Ectodermal cell (in vitro differentiated cells): Measurements from ENCODE around the gene VIL1.
A peak's percentile ranks its signal among the peaks of the same experiment; 100 is the strongest.

Experiments used
- H3K27ac ChIP-seq: 2 replicates; pipeline ENCODE4 v1.7.0; 2013; ENCODE audit warnings: mild to moderate bottlenecking, low read depth, low read length; ENCODE audit not compliant: insufficient read depth, poor library complexity, severe bottlenecking
- H3K27me3 ChIP-seq: 2 replicates; pipeline ENCODE4 v1.7.0; 2013; ENCODE audit warnings: mild to moderate bottlenecking, low read length; ENCODE audit not compliant: insufficient read depth, control insufficient read depth, poor library complexity, severe bottlenecking
- H3K36me3 ChIP-seq: one replicate; pipeline ENCODE4 v1.7.0; 2013; ENCODE audit warnings: low read length; ENCODE audit not compliant: control insufficient read depth, insufficient read depth
- H3K4me1 ChIP-seq: one replicate; pipeline ENCODE4 v1.7.0; 2013; ENCODE audit warnings: low read length; ENCODE audit not compliant: control insufficient read depth, insufficient read depth
- H3K4me3 ChIP-seq: 2 replicates; pipeline ENCODE4 v1.7.0; 2013; ENCODE audit warnings: low read depth, low read length, control low read depth; ENCODE audit not compliant: insufficient read depth
- H3K9me3 ChIP-seq: 2 replicates; pipeline ENCODE4 v1.7.0; 2013; ENCODE audit warnings: mild to moderate bottlenecking, low read length, moderate library complexity; ENCODE audit not compliant: control insufficient read depth
- WGBS, 2 experiments: methylation state at CpG; one replicate each; pipeline ENCODE4 v1.1.7; 2013; ENCODE audit warnings: missing lambda C conversion rate in 2 of 2; 5-methylcytosine and 5-hydroxymethylcytosine counted together

Gene VIL1

GRCh38 chr2:218384975-218385374, 33.9 kb upstream of the VIL1 start:
- no peak overlapping the region for H3K4me3 ChIP-seq
- peaks cover 16% of the 10 kb centered on the region for H3K27me3 ChIP-seq
- H3K27ac ChIP-seq: no peak overlapping the region
- H3K36me3 ChIP-seq: no peaks in the 10 kb centered on the region
- H3K9me3 ChIP-seq: no peaks in the 10 kb centered on the region
- 86 to 88% methylated on average over 8 to 9 of the region's 9 CpGs for WGBS, 2 experiments
- H3K4me1 ChIP-seq: no peaks in the 10 kb centered on the region

DNA sequence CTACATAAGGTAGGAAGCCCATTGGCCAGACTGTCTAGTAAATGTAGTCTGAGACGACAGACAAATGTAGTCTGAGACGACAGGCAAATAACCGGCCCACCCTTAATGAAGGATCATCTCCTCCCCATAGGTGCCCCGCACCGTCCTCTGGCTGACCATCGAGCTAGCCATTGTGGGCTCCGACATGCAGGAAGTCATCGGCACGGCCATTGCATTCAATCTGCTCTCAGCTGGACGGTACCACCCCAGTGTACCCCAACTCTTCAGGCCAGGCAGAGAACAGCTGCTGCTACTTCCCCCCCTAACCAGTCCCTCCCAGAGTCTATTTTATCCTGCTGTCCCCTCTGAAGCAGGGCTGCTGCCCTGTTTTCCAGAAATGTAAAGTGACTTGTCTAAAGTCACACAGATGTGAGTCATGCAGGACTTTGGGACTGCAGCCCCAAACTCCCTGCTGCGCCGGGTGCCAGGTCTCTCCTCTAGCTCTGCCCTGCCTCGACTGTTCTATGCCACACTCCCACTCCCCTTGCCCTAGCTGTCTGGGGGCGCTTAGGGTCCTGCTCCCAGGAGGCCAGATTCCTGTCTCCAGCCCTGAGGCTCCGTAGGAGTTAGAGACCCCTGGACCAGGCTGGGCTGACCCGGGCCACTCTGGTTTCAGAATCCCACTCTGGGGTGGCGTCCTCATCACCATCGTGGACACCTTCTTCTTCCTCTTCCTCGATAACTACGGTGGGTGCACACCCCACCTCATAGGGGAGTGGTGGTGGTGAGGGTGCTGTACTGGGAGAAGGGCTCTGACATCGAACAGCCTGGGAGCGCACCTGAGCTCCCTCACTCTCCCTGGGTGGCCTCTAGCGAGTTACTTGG, 32.2 kb upstream of the VIL1 start:
- no peak overlapping the region for H3K4me3 ChIP-seq
- H3K27ac ChIP-seq: no peak overlapping the region

GRCh38 chr2:218387369-218388194, 31.3 kb upstream of the VIL1 start:
- Histone ChIP-seq H3K27ac (no peak overlapping the region), H3K4me3 (peak overlapping the region; percentile 45), H3K36me3 (no peaks in the 10 kb centered on the region), H3K27me3 (peaks cover 16% of the 10 kb centered on the region), H3K9me3 (no peaks in the 10 kb centered on the region), H3K4me1 (no peaks in the 10 kb centered on the region)
- 15% methylated on average over 38 of the region's 38 CpGs for WGBS, 2 experiments

More for the DNA sequence above, 32.2 kb upstream of the VIL1 start:
- Histone ChIP-seq H3K27me3 (peaks cover 16% of the 10 kb centered on the region), H3K36me3 (no peaks in the 10 kb centered on the region), H3K9me3 (no peaks in the 10 kb centered on the region), H3K4me1 (no peaks in the 10 kb centered on the region)
- WGBS, 2 experiments: 79 to 83% methylated on average over 23 of the region's 23 CpGs

DNA sequence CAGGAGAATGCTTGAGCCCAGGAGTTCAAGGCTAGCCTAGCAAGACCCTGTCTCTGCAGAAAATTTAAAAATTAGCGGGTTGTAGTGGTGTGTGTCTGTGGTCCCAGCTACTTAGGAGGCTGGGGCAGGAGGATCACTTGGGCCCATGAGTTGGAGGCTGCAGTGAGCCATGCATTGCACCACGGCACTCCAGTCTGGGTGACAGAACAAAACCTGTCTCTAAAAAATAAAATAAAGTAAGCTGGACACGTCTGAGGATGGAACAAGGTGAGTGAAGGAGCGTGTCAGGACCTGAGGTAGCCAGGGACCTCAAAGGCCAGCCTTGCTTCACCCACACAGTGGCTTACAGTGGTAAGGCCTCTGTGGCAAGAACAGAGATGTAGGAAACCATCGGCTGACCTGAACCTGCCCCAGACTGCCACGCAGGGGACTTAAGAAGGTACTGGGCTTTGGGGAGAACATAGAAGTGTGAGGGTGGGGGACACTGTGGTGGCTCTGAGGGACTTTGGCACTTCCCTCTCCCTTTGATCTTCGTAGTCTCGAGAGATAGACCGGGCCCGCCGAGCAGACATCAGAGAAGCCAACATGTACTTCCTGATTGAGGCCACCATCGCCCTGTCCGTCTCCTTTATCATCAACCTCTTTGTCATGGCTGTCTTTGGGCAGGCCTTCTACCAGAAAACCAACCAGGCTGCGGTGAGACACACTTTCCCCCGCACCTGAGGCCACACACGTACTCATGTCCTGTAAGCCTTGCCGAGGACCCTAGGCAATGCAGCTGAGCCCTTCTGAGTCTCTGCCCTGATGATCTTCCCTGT, 29.4 kb upstream of the VIL1 start:
- H3K27ac ChIP-seq: no peak overlapping the region
- no peak overlapping the region for H3K4me3 ChIP-seq
- no peaks in the 10 kb centered on the region for H3K9me3 ChIP-seq
- 92 to 95% methylated on average over 17 of the region's 17 CpGs for WGBS, 2 experiments
- peaks cover 16% of the 10 kb centered on the region for H3K27me3 ChIP-seq
- no peaks in the 10 kb centered on the region for H3K4me1 ChIP-seq
- H3K36me3 ChIP-seq: no peaks in the 10 kb centered on the region

GRCh38 chr2:218391202-218391601, 27.7 kb upstream of the VIL1 start:
- no peaks in the 10 kb centered on the region for H3K9me3 ChIP-seq
- H3K27ac ChIP-seq: no peak overlapping the region
- no peaks in the 10 kb centered on the region for H3K4me1 ChIP-seq
- no peak overlapping the region for H3K4me3 ChIP-seq
- H3K27me3 ChIP-seq: peaks cover 16% of the 10 kb centered on the region
- WGBS, 2 experiments: 94 to 95% methylated on average over 23 of the region's 23 CpGs
- no peaks in the 10 kb centered on the region for H3K36me3 ChIP-seq

- WGBS, 2 experiments: 91 to 92% methylated on average over 5 of the region's 5 CpGs
- Histone ChIP-seq H3K4me3 (no peak overlapping the region), H3K27me3 (peaks cover 21% of the 10 kb centered on the region), H3K27ac (no peak overlapping the region), H3K4me1 (peaks cover 10% of the 10 kb centered on the region), H3K9me3 (no peaks in the 10 kb centered on the region), H3K36me3 (no peaks in the 10 kb centered on the region)
Measured at GRCh38 chr2:218392459-218392858, 26.5 kb upstream of the VIL1 start.

DNA sequence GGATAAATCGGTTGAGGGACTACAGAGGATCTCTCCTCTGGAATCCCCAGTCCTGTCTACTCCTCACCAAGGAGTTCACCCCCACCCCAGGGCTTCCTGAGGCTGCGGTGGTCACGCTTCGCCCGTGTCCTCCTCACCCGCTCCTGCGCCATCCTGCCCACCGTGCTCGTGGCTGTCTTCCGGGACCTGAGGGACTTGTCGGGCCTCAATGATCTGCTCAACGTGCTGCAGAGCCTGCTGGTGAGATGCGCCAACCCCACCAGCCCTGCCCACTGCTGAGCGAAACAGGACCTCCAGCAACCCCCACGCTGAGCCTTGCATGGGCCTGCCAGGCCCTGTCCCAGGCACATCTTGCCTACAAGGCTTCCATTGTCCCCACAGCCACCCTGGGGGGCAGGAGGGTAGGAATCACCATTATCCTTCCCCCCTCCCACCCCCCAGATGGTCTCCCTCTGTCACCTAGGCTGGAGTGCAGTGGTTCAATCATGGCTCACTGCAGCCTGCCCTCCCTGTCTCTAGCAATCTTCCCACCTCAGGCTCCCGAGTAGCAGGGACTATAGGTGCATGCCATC, 25.9 kb upstream of the VIL1 start:
- no peaks in the 10 kb centered on the region for H3K36me3 ChIP-seq
- H3K27ac ChIP-seq: no peak overlapping the region
- peaks cover 15% of the 10 kb centered on the region for H3K4me1 ChIP-seq
- 80 to 81% methylated on average over 16 of the region's 16 CpGs for WGBS, 2 experiments
- no peak overlapping the region for H3K4me3 ChIP-seq
- peaks cover 21% of the 10 kb centered on the region for H3K27me3 ChIP-seq
- no peaks in the 10 kb centered on the region for H3K9me3 ChIP-seq

DNA sequence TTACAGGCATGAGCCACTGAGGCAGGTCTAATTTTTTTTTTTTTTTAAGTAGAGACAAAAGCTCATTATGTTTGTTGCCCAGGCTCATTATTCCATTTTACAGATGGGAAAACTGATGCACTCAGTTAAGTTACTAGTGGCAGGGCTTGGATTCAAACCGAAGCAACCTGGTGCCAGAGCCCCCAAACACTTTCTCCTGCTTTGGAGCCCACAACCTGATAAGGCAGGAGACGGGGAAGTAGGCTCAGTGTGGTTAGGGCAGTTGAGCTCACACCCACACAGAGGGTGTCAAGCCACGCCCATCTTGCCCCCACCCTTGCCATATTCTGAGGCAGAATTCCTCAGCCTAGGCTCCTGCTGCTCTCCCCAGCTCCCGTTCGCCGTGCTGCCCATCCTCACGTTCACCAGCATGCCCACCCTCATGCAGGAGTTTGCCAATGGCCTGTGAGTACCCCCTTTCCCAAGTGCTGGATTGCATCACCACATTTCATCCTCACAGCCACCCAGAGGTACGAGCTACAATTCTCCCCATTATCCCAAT, 25.1 kb upstream of the VIL1 start:
- Histone ChIP-seq H3K27me3 (peaks cover 26% of the 10 kb centered on the region), H3K27ac (no peak overlapping the region), H3K4me1 (peaks cover 16% of the 10 kb centered on the region), H3K36me3 (no peaks in the 10 kb centered on the region), H3K9me3 (no peaks in the 10 kb centered on the region), H3K4me3 (no peak overlapping the region)
- 68 to 69% methylated on average over 8 of the region's 8 CpGs for WGBS, 2 experiments

- Histone ChIP-seq H3K4me3 (no peak overlapping the region), H3K4me1 (peaks cover 16% of the 10 kb centered on the region), H3K27ac (no peak overlapping the region), H3K36me3 (no peaks in the 10 kb centered on the region), H3K27me3 (peaks cover 33% of the 10 kb centered on the region), H3K9me3 (no peaks in the 10 kb centered on the region)
- 87 to 93% methylated on average over 13 of the region's 13 CpGs for WGBS, 2 experiments
Measured at GRCh38 chr2:218394298-218395089, 24.4 kb upstream of the VIL1 start.
